Motor neuron (in vitro differentiated cells): ENCODE results near the gene MMEL1. TPM values are rescaled to one million over a fixed set of nuclear protein-coding genes. Genes with fewer than 3 reads are reported as not detected.
"Not testable (repeated sequence)": the region's sequence is repeated elsewhere in the genome, so short reads cannot be mapped to it uniquely, and the experiment has no call there.

Experiments
- ATAC-seq, 8 experiments: fragments of 200-7000 bp; cut with Tn5 transposase; replicated peaks in 6 of 8; 2 replicates each; pipeline ENCODE4 v1.8.0; 2021; ENCODE audit warnings: mild to moderate bottlenecking in 8 of 8, moderate library complexity in 8 of 8
- H3K27ac ChIP-seq, 2 donors: fragments of 250-450 bp; sonication (Bioruptor Pico); 2 replicates each; pipeline ENCODE4 v1.9.0; 2021; ENCODE audit warnings: antibody characterized with exemption in 2 of 2, mild to moderate bottlenecking in 2 of 2, moderate library complexity in 1 of 2
- H3K4me1 ChIP-seq, 2 donors: fragments of 250-450 bp; sonication (Bioruptor Pico); replicated peaks in 1 of 2; 2 replicates each; pipeline ENCODE4 v1.6.1; 2021; ENCODE audit warnings: antibody characterized with exemption in 2 of 2, mild to moderate bottlenecking in 2 of 2, moderate library complexity in 1 of 2
- H3K4me3 ChIP-seq, 5 donors: fragments of 250-450 bp; sonication (Bioruptor Pico); 2 replicates each; pipeline ENCODE4 v1.9.0; 2021; ENCODE audit warnings: antibody characterized with exemption in 5 of 5, mild to moderate bottlenecking in 5 of 5, moderate library complexity in 4 of 5
- WGBS, 10 experiments: fragments of 450-650 bp; shearing (Covaris generic); methylation state at CpG; one replicate each; pipeline ENCODE4 v1.0.0; 2022; 5-methylcytosine and 5-hydroxymethylcytosine counted together
- in situ Hi-C, 9 experiments: fragments of 400-800 bp; cut with MboI; loops; one replicate each; pipeline ENCODE4 v1.15.0; 2021; ENCODE audit warnings: low sequenced_read_pairs in 9 of 9, low pct_unique_long_range_greater_than_20kb in 2 of 9; ENCODE audit not compliant: unreplicated experiment in 9 of 9
- total RNA-seq, 8 experiments: library from RNA; unstranded; fragments of 300-600 nt; gene quantifications; 2 replicates each; pipeline versions ENCODE4 v1.2.3 to v1.2.4, GENCODE V29; 2022

MMEL1 gene
- total RNA-seq, 8 experiments from 2014 or later = 0.71 to 3.2 (median 1.1) TPM; not detected in 3

- no peak for ATAC-seq
- Histone ChIP-seq H3K4me1 (peaks cover 10 to 14% of the 10 kb centered on the region in 2 donors), H3K4me3 (no peak overlapping the region), H3K27ac (no peak overlapping the region)
- in situ Hi-C loops = loop anchor here in 1 of 9 experiments (25.0 kb wide), 1 partner anchor 863 kb away; no protein-coding TSS in a partner anchor
- WGBS, 10 experiments = 17 to 100% (median 81%) methylated on average over 1 to 9 of the region's 9 CpGs; no CpG with 5 or more reads in 1 of the 10 experiments
Measured at GRCh38 chr1:2574350-2574749, 58.5 kb downstream of the MMEL1 start.

GRCh38 chr1:2573250-2573920 is 59.4 kb downstream of the MMEL1 start:
- ATAC-seq = no peak
- peaks cover 12 to 13% of the 10 kb centered on the region in 2 donors for H3K4me1 ChIP-seq
- no peak overlapping the region for H3K27ac ChIP-seq
- H3K4me3 ChIP-seq = no peak overlapping the region
- in situ Hi-C loops = loop anchor here in 1 of 9 experiments (25.0 kb wide), 1 partner anchor 864 kb away; no protein-coding TSS in a partner anchor
- 51 to 92% (median 83%) methylated on average over 2 to 8 of the region's 8 CpGs for WGBS, 10 experiments

GRCh38 chr1:2571348-2571747 is 61.5 kb downstream of the MMEL1 start:
- H3K4me3 ChIP-seq = no peak overlapping the region
- no peak overlapping the region for H3K27ac ChIP-seq
- H3K4me1 ChIP-seq = peaks cover 2 to 5% of the 10 kb centered on the region in 2 donors
- no peak for ATAC-seq
- WGBS, 10 experiments = 70 to 100% (median 92%) methylated on average over 1 to 9 of the region's 9 CpGs; no CpG with 5 or more reads in 2 of the 10 experiments
- in situ Hi-C loops = loop anchor here in 1 of 9 experiments (25.0 kb wide), 1 partner anchor 866 kb away; no protein-coding TSS in a partner anchor

- in situ Hi-C loops = loop anchor here in 1 of 9 experiments (25.0 kb wide), 1 partner anchor 867 kb away; no protein-coding TSS in a partner anchor
- WGBS, 10 experiments = 60 to 97% (median 84%) methylated on average over 1 to 15 of the region's 17 CpGs; no CpG with 5 or more reads in 3 of the 10 experiments
- Histone ChIP-seq H3K4me3 (no peak overlapping the region), H3K27ac (no peak overlapping the region), H3K4me1 (peaks cover under 1 to 3% of the 10 kb centered on the region in 2 donors)
- no peak for ATAC-seq
Measured at GRCh38 chr1:2570332-2570731, 62.5 kb downstream of the MMEL1 start.

GRCh38 chr1:2569703-2570102 is 63.1 kb downstream of the MMEL1 start:
- not testable (repeated sequence) for H3K4me1 ChIP-seq, ATAC-seq, H3K27ac ChIP-seq, H3K4me3 ChIP-seq
- in situ Hi-C loops = loop anchor here in 1 of 9 experiments (25.0 kb wide), 1 partner anchor 868 kb away; no protein-coding TSS in a partner anchor
- 71 to 100% (median 94%) methylated on average over 2 to 5 of the region's 13 CpGs; no CpG with 5 or more reads in 6 of the 10 experiments for WGBS, 10 experiments

- in situ Hi-C loops = loop anchor here in 1 of 9 experiments (25.0 kb wide), 1 partner anchor 868 kb away; no protein-coding TSS in a partner anchor
- peak in 4 of 8 experiments; percentile 26 to 46 (median 37) for ATAC-seq
- H3K4me1 ChIP-seq = peaks cover 7 to 9% of the 10 kb centered on the region in 2 donors
Measured at GRCh38 chr1:2569060-2569459, 63.8 kb downstream of the MMEL1 start.

GRCh38 chr1:2568187-2568816 is 64.5 kb downstream of the MMEL1 start:
- in situ Hi-C loops = loop anchor here in 1 of 9 experiments (25.0 kb wide), 1 partner anchor 869 kb away; no protein-coding TSS in a partner anchor
- not testable (repeated sequence) for H3K4me3 ChIP-seq, H3K27ac ChIP-seq
- WGBS, 10 experiments = no CpG with 5 or more reads among the region's 17 CpGs
- peaks cover 7 to 11% of the 10 kb centered on the region in 2 donors for H3K4me1 ChIP-seq
- ATAC-seq = peak in 6 of 8 experiments; percentile 5 to 46 (median 30)

More at GRCh38 chr1:2569060-2569459, 63.8 kb downstream of the MMEL1 start:
- H3K4me3 ChIP-seq = no peak overlapping the region
- H3K27ac ChIP-seq = no peak overlapping the region
- 74 to 78% methylated on average over 5 to 8 of the region's 17 CpGs; no CpG with 5 or more reads in 8 of the 10 experiments for whole genome bisulfite sequencing, 10 experiments

- Histone ChIP-seq H3K4me1 (peaks cover 14% of the 10 kb centered on the region in 2 donors), H3K4me3 (no peak overlapping the region), H3K27ac (no peak overlapping the region)
- ATAC-seq = peak in 1 of 8 experiments; percentile 9
- WGBS, 10 experiments = 60 to 100% (median 90%) methylated on average over 1 to 4 of the region's 16 CpGs; no CpG with 5 or more reads in 5 of the 10 experiments
- in situ Hi-C loops = loop anchor here in 1 of 9 experiments (25.0 kb wide), 1 partner anchor 870 kb away; no protein-coding TSS in a partner anchor
Measured at GRCh38 chr1:2567083-2567679, 65.6 kb downstream of the MMEL1 start.

GRCh38 chr1:2566101-2567045 is 66.4 kb downstream of the MMEL1 start:
- in situ Hi-C loops = loop anchor here in 1 of 9 experiments (25.0 kb wide), 1 partner anchor 871 kb away; no protein-coding TSS in a partner anchor
- H3K4me1 ChIP-seq = peaks cover 14% of the 10 kb centered on the region in 2 donors
- peak in 6 of 8 experiments; percentile 10 to 91 (median 42) for ATAC-seq
- 0 to 100% (median 85%) methylated on average over 1 to 15 of the region's 34 CpGs; no CpG with 5 or more reads in 1 of the 10 experiments for WGBS, 10 experiments
- H3K4me3 ChIP-seq = no peak overlapping the region
- H3K27ac ChIP-seq = no peak overlapping the region

GRCh38 chr1:2564815-2565374 is 67.9 kb downstream of the MMEL1 start:
- Histone ChIP-seq H3K4me1 (peaks cover 14% of the 10 kb centered on the region in 2 donors), H3K4me3 (no peak overlapping the region), H3K27ac (peak overlapping the region in 1 of 2 donors; percentile 35)
- ATAC-seq = peak in 1 of 8 experiments; percentile 15
- in situ Hi-C loops = loop anchor here in 1 of 9 experiments (25.0 kb wide), 1 partner anchor 872 kb away; no protein-coding TSS in a partner anchor
- WGBS, 10 experiments = 60 to 100% (median 76%) methylated on average over 1 to 9 of the region's 14 CpGs; no CpG with 5 or more reads in 5 of the 10 experiments
